ENCODE measurements around the gene MTCL1.

MTCL1 gene

DNA sequence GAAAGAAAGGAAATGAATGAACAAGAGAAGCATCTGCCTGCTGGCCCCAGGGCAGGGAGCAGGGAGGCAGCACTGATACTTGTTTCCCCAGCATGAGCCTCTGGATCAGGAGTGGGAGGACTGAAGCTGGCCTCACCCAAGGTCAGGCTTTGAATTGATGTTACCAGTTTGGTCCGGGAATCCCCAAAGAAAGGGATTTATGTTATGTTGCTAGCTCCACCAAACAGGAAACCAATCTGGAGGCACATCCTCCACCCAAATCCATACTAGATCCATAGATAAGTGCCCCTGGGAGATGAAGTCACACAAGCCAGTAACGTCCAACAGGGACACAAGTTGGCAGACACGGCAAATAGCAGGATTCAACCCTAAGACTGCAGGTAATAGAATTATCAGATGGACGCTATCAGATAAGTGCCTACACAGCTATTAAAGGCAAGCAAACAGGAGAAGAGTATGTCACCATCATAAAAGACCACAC, 85.9 kb downstream of the MTCL1 start:
- FAIRE-seq: no peak
- DNase-seq (ENCODE audit: insufficient read length, low spot score): no peak
- TF ChIP-seq, protein P1, sequence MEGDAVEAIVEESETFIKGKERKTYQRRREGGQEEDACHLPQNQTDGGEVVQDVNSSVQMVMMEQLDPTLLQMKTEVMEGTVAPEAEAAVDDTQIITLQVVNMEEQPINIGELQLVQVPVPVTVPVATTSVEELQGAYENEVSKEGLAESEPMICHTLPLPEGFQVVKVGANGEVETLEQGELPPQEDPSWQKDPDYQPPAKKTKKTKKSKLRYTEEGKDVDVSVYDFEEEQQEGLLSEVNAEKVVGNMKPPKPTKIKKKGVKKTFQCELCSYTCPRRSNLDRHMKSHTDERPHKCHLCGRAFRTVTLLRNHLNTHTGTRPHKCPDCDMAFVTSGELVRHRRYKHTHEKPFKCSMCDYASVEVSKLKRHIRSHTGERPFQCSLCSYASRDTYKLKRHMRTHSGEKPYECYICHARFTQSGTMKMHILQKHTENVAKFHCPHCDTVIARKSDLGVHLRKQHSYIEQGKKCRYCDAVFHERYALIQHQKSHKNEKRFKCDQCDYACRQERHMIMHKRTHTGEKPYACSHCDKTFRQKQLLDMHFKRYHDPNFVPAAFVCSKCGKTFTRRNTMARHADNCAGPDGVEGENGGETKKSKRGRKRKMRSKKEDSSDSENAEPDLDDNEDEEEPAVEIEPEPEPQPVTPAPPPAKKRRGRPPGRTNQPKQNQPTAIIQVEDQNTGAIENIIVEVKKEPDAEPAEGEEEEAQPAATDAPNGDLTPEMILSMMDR (IDR thresholded peaks at IDR 0.05; ENCODE audit: insufficient read depth, missing control alignments): no peak

DNA sequence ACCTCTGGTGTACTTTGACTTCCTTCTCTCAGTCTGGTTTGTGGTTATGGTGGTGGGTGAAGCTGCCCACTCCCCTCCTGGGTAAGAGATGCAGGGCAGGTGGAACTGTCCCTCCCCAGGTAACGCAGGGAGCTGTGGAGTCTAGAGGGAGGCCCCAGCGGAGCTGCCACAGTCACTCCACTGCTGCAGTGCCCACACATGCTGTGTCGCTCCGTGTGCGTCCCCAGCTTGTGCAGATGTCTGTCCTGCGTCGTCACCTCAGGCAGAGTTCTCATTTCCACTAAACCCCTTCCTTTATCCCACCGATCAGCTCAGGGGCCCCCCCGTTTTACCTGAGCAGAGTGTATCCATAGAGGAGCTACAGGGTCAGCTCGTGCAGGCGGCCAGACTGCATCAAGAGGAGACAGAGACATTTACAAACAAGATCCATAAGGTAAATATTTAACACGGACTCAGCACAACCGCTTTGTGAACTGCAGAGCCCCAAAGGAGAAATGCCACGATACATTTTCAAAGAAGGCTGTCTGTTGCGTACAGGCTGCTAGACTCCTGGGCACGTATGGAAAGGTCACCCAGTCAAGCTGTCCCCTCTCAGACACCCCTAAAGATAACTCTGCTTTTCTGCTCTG, 87.4 kb downstream of the MTCL1 start:
- TF ChIP-seq, protein P1 (IDR thresholded peaks at IDR 0.05; ENCODE audit: insufficient read depth, missing control alignments): no peak
- no peak for DNase-seq (ENCODE audit: insufficient read length, low spot score)
- FAIRE-seq: no peak

DNA sequence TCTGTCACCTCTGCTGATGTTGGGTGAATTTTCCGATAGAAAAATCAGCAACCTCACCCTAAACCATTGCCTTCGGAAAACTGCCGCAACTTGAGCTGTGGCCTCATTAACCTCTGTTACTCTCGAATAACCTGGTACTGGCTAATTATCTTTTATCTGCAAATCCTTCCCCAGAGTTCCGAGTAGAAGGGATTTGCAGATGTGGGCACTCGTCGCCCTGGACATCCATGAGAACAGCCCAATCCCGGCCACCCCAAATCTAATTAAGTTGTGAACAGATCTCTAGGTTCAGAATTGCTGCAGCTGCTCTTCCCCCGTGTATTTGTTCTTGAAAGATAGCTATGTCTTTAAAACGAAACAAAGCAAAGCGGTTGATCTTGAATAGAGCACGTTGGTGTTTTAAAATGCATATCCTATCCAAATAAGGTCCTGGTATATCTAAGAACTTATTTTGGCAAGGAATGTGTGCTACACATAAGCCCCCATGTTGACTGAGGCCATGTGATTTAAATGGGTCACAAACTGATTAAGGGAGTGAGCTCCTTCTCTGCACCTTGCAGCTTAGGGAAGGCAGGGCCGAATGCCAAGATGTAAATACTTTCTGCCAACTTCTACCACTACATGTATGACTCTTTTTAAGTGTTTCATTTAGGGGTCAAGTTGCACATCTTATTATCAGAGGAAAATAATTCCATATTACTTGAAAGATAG, 88.2 kb downstream of the MTCL1 start:
- FAIRE-seq (no peak), DNase-seq (ENCODE audit: insufficient read length, low spot score) (no peak)
- TF ChIP-seq, protein P1 (IDR thresholded peaks at IDR 0.05; ENCODE audit: insufficient read depth, missing control alignments): no peak

DNA sequence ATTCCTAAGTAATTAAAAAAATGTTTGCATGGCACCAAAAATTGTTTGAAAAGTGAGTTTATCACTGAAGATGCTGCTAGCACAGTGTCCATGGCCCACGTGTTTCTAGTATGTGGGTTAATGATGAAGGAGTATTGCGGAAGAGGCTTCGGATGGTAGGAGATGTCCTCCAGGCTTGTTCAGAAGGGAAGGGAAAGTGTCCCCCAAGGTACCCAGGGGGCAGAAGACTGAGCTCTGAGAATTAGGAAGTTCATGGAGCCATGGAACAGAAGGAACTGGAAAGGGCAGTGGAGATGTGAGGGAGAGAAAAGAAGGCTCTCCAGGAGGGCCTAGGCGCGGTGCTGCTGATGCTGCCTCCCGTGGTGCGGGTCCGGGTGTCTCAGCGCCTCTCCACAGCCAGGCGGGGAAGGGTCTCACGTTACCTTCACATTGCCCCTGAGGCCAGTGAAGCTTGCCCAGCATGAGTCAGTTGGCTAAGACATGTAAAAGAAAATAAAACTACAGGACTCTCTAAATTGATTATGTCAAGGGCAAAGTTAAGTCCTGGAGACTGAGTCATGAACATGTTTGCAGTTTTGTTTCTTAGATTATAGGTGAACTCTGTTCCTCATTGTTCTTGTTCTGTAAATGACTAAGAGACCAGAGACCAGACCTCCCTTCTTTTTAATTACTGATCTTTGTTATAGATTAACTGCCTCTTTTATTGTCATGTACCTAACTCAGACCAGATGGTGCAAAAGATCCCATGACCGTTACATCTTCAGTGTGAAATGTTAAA, 89.0 kb downstream of the MTCL1 start:
- no peak for FAIRE-seq
- TF ChIP-seq, protein P1 (IDR thresholded peaks at IDR 0.05; ENCODE audit: insufficient read depth, missing control alignments): no peak
- DNase-seq (ENCODE audit: insufficient read length, low spot score): no peak

DNA sequence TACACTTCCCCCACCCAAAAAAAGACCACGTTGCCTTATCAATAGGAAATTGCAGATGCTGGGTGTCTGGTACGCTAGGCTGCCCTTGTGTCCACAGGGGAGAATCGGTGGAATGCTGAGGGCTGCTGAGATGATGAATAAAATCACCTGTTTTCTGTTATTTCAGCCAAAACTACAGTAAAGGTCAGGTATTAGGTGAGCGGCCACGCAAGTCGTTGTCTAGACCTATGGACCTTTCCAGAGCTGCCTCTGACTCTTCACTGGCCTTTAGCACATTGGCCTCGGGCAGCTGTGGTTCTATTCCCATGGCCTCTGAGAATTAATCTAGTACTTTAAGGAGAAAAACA, 89.6 kb downstream of the MTCL1 start:
- FAIRE-seq (no peak), DNase-seq (ENCODE audit: insufficient read length, low spot score) (no peak)
- TF ChIP-seq, protein P1 (IDR thresholded peaks at IDR 0.05; ENCODE audit: insufficient read depth, missing control alignments): no peak

DNA sequence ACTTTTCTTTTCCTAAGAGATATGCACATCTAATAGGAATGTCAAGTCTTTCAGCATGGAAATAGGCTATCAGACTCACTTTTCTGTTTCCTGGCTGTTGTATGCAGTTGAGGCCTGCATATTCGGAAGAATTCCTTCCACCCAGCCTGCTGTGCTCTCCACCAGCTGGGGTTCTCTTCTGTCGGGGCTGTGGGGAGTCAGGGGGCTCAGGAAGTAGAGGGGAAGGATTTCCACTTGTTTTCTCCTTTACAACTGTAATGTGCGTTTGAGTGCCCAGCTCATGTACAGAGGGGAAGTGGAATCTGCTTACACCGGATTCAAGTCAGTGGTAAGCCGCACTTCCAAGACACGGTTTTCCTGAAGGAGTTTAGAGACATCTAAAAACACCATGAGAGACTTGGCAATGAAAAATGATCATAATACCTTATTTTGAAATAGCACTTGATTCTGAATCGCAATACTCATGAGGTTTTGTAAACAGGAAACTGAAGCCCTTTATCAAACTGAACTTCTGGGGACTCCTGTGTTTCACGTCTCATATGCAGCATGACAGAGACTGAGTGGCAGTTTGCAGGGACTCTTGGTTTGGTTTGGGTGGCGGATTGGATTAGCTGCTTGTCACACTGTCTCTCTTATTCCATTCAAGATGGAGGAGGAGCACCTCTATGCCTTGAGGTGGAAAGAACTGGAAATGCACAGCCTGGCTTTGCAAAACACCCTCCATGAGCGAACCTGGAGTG, 90.4 kb downstream of the MTCL1 start:
- no peak for DNase-seq (ENCODE audit: insufficient read length, low spot score)
- no peak for FAIRE-seq
- TF ChIP-seq, protein P1 (IDR thresholded peaks at IDR 0.05; ENCODE audit: insufficient read depth, missing control alignments): no peak
